ENCODE data around the gene HID1. TPM values are rescaled to one million over a fixed set of nuclear protein-coding genes. Genes with fewer than 3 reads are reported as not detected.

HID1 gene
- total RNA-seq, 1 experiment from 2014 or later: 114 TPM

- CTCF ChIA-PET: interaction anchor here (0.5 to 1.4 kb wide), 6 partner anchors 16 to 51 kb away, joined by 3 to 11 read pairs (median 6); partner anchors contain the start of gene FDXR
- Mint-ChIP-seq H3K27me3 (ENCODE audit: unreplicated experiment) (peaks cover 90% of the 10 kb centered on the region), H3K4me1 (ENCODE audit: low read depth, unreplicated experiment) (peaks cover 7% of the 10 kb centered on the region), H3K9me3 (ENCODE audit: low read depth, unreplicated experiment) (no peaks in the 10 kb centered on the region), H3K27ac (ENCODE audit: unreplicated experiment) (no peak within 1 kb of the TSS), H3K36me3 (ENCODE audit: insufficient read depth, unreplicated experiment) (peaks cover 3% of the 10 kb centered on the region), H3K4me3 (ENCODE audit: low read depth, unreplicated experiment) (peak within 1 kb of the TSS; percentile 61)
- intact Hi-C loops (cut with micrococcal nuclease; ENCODE audit: unreplicated experiment): no loop called here
- TF ChIP-seq CTCF (IDR thresholded peaks at IDR 0.05; ENCODE audit: unreplicated experiment): no peak
- no TSS peak for BruUV-seq (replicated peaks)
- DNase-seq: no peak
Measured at GRCh38 chr17:74924250-74924948, 48.2 kb downstream of the HID1 start, which contains the start of gene OTOP2. TSS of gene OTOP2 (plus strand) at chr17:74924273. CDS start at chr17:74924633, 360 bp downstream.

GRCh38 chr17:74923538-74924249 is 48.9 kb downstream of the HID1 start:
- Mint-ChIP-seq H3K4me1 (ENCODE audit: low read depth, unreplicated experiment) (peaks cover under 1% of the 10 kb centered on the region), H3K36me3 (ENCODE audit: insufficient read depth, unreplicated experiment) (peaks cover 3% of the 10 kb centered on the region), H3K27me3 (ENCODE audit: unreplicated experiment) (peaks cover 83% of the 10 kb centered on the region), H3K27ac (ENCODE audit: unreplicated experiment) (no peak overlapping the region), H3K9me3 (ENCODE audit: low read depth, unreplicated experiment) (no peaks in the 10 kb centered on the region), H3K4me3 (ENCODE audit: low read depth, unreplicated experiment) (peak overlapping the region; percentile 61)
- CTCF ChIA-PET: interaction anchor here (0.5 to 1.4 kb wide), 5 partner anchors 16 to 123 kb away, joined by 3 to 11 read pairs (median 7); partner anchors contain the start of genes ATP5PD and FDXR
- intact Hi-C loops (cut with micrococcal nuclease; ENCODE audit: unreplicated experiment): no loop called here
- no TSS peak for BruUV-seq (replicated peaks)
- DNase-seq: peak; percentile 82
- TF ChIP-seq CTCF (IDR thresholded peaks at IDR 0.05; ENCODE audit: unreplicated experiment): peak; percentile 95

- TF ChIP-seq CTCF (IDR thresholded peaks at IDR 0.05; ENCODE audit: unreplicated experiment): no peak
- intact Hi-C loops (cut with micrococcal nuclease; ENCODE audit: unreplicated experiment): no loop called here
- Mint-ChIP-seq H3K36me3 (ENCODE audit: insufficient read depth, unreplicated experiment) (peaks cover 3% of the 10 kb centered on the region), H3K4me3 (ENCODE audit: low read depth, unreplicated experiment) (peak within 1 kb of the TSS; percentile 61), H3K27me3 (ENCODE audit: unreplicated experiment) (peaks cover 75% of the 10 kb centered on the region), H3K4me1 (ENCODE audit: low read depth, unreplicated experiment) (no peaks in the 10 kb centered on the region), H3K9me3 (ENCODE audit: low read depth, unreplicated experiment) (no peaks in the 10 kb centered on the region), H3K27ac (ENCODE audit: unreplicated experiment) (no peak within 1 kb of the TSS)
- BruUV-seq (replicated peaks): no TSS peak
- peak; percentile 27 for DNase-seq
- CTCF ChIA-PET: interaction anchor here (0.6 to 1.4 kb wide), 4 partner anchors 31 to 124 kb away, joined by 3 to 11 read pairs (median 3); partner anchors contain the start of genes ATP5PD and FDXR
Measured at GRCh38 chr17:74922694-74923537, 49.6 kb downstream of the HID1 start, which contains the start of gene USH1G. TSS of gene USH1G (minus strand) at chr17:74923255. CDS start at chr17:74923073, 182 bp downstream.

GRCh38 chr17:74922172-74922571 is 50.4 kb downstream of the HID1 start:
- DNase-seq: no peak
- Mint-ChIP-seq H3K9me3 (ENCODE audit: low read depth, unreplicated experiment) (no peaks in the 10 kb centered on the region), H3K4me3 (ENCODE audit: low read depth, unreplicated experiment) (peak overlapping the region; percentile 61), H3K36me3 (ENCODE audit: insufficient read depth, unreplicated experiment) (peaks cover 3% of the 10 kb centered on the region), H3K4me1 (ENCODE audit: low read depth, unreplicated experiment) (no peaks in the 10 kb centered on the region), H3K27me3 (ENCODE audit: unreplicated experiment) (peaks cover 73% of the 10 kb centered on the region), H3K27ac (ENCODE audit: unreplicated experiment) (no peak overlapping the region)
- intact Hi-C loops (cut with micrococcal nuclease; ENCODE audit: unreplicated experiment): no loop called here
- no peak for TF ChIP-seq CTCF (IDR thresholded peaks at IDR 0.05; ENCODE audit: unreplicated experiment)
- CTCF ChIA-PET: interaction anchor here (0.6 to 1.3 kb wide), 2 partner anchors 31 to 49 kb away, joined by 3 read pairs; partner anchors contain the start of gene FDXR
- BruUV-seq (replicated peaks): no TSS peak
